Thyroid gland (tissue), 4 donors: ENCODE measurements around the gene PAM16. TPM values are rescaled to one million over a fixed set of nuclear protein-coding genes. Genes with fewer than 3 reads are reported as not detected.

Source experiments
- DNase-seq, 2 donors: peaks; one replicate each; pipeline ENCODE4 v3.0.0-alpha.2; 2019
- H3K27ac ChIP-seq, 3 donors: fragments of 200-600 bp; sonication (generic); 1 replicate in 2 of 3; 2 replicates in 1 of 3; pipeline ENCODE4 v1.5.1; 2016 to 2019; ENCODE audit warnings: mild to moderate bottlenecking in 1 of 3, moderate library complexity in 1 of 3
- H3K27me3 ChIP-seq: fragments of 200-600 bp; sonication (generic); one replicate; pipeline ENCODE4 v1.5.1; 2019
- H3K36me3 ChIP-seq, 2 donors: fragments of 200-600 bp; sonication (generic); one replicate each; pipeline ENCODE4 v1.5.1; 2016 to 2019
- H3K4me1 ChIP-seq, 2 donors: fragments of 200-600 bp; sonication (generic); one replicate each; pipeline ENCODE4 v1.5.1; 2017 to 2019
- H3K4me3 ChIP-seq, 3 donors: fragments of 200-600 bp; sonication (generic); replicated peaks in 1 of 3; 1 replicate in 2 of 3; 2 replicates in 1 of 3; pipeline ENCODE4 v1.5.1; 2016; ENCODE audit warnings: mild to moderate bottlenecking in 1 of 3
- H3K9me3 ChIP-seq: fragments of 200-600 bp; sonication (generic); one replicate; pipeline ENCODE4 v1.5.1; 2017
- POLR2A ChIP-seq, 2 donors: fragments of 450-650 bp; IDR thresholded peaks; one replicate each; pipeline ENCODE4 v1.6.1; 2017; ENCODE audit warnings: antibody characterized with exemption in 2 of 2, mild to moderate bottlenecking in 2 of 2, moderate library complexity in 1 of 2
- WGBS, 2 donors: methylation state at CpG; one replicate each; pipeline ENCODE4 v1.1.5; 2017; 5-methylcytosine and 5-hydroxymethylcytosine counted together
- intact Hi-C: fragments of 100-400 bp; cut with DNase I; formaldehyde crosslinking; loops from one replicate; pipeline ENCODE4 v1.15.1; 2023
- total RNA-seq, 4 donors: library from RNA; depleted of rRNA; stranded (reverse); fragments of >200 nt; gene quantifications; one replicate each; pipeline ENCODE4 v1.2.3, GENCODE V29; 2016
- TF ChIP-seq, protein P1 (sequence below), 6 experiments: fragments of 200-600 bp in 3 of 6; fragments of 450-650 bp in 3 of 6; sonication (generic) in 3 of 6; IDR thresholded peaks; one replicate each; pipeline ENCODE4 v1.5.1; 2016 to 2019; ENCODE audit warnings: antibody characterized with exemption in 6 of 6, mild to moderate bottlenecking in 2 of 6, inconsistent platforms in 1 of 6, moderate library complexity in 1 of 6

Gene PAM16
- total RNA-seq, 4 donors from 2014 or later, result 5.6 to 60.2 (median 27.3) TPM

DNA sequence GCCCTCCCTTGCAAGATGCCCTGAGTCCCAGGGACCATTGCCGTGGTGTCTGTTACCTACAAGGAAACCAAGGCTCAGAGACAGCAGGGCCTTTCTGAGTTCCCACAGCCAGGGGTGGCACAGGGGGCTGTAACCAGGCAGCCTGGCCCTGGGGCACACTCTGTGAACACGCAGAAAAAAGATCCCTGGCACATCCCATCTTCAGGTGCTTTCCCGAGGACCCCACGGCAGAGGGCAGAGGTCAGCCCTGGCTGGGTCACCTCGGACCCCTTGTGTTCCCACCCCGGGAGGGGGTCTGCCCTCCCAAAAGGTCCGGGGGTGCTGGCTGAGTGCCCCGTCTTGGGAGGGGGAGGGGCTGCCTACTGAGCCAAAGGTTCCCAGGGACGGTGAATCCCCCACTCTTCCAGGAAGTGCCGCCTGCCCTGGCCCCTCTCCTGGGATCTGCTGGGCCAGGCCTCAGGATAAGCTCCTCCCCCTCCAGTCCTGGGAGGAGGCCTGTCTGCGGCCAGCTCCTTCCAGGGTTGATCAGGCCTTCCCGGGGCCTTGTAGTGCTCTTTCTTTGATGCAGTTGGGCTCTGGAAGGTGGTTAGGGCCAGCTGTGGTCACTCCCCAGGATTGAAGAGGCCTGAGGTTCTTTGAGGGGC lies 27.2 kb downstream of the PAM16 start:
- H3K4me1 ChIP-seq, result peaks cover 75 to 92% of the 10 kb centered on the region in 2 donors
- TF ChIP-seq, protein P1, sequence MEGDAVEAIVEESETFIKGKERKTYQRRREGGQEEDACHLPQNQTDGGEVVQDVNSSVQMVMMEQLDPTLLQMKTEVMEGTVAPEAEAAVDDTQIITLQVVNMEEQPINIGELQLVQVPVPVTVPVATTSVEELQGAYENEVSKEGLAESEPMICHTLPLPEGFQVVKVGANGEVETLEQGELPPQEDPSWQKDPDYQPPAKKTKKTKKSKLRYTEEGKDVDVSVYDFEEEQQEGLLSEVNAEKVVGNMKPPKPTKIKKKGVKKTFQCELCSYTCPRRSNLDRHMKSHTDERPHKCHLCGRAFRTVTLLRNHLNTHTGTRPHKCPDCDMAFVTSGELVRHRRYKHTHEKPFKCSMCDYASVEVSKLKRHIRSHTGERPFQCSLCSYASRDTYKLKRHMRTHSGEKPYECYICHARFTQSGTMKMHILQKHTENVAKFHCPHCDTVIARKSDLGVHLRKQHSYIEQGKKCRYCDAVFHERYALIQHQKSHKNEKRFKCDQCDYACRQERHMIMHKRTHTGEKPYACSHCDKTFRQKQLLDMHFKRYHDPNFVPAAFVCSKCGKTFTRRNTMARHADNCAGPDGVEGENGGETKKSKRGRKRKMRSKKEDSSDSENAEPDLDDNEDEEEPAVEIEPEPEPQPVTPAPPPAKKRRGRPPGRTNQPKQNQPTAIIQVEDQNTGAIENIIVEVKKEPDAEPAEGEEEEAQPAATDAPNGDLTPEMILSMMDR (IDR thresholded peaks at IDR 0.05), result no peak
- no peak for TF ChIP-seq POLR2A (IDR thresholded peaks at IDR 0.05)
- H3K4me3 ChIP-seq, result no peak overlapping the region
- no peaks in the 10 kb centered on the region for H3K9me3 ChIP-seq
- no peaks in the 10 kb centered on the region for H3K36me3 ChIP-seq
- peak overlapping the region; percentile 81 to 95 (median 93) for H3K27ac ChIP-seq
- H3K27me3 ChIP-seq, result no peaks in the 10 kb centered on the region
- peak; percentile 75 to 82 for DNase-seq
- WGBS, 2 donors, result 32 to 36% methylated on average over 4 to 5 of the region's 12 CpGs
- intact Hi-C loops, result no loop called here

DNA sequence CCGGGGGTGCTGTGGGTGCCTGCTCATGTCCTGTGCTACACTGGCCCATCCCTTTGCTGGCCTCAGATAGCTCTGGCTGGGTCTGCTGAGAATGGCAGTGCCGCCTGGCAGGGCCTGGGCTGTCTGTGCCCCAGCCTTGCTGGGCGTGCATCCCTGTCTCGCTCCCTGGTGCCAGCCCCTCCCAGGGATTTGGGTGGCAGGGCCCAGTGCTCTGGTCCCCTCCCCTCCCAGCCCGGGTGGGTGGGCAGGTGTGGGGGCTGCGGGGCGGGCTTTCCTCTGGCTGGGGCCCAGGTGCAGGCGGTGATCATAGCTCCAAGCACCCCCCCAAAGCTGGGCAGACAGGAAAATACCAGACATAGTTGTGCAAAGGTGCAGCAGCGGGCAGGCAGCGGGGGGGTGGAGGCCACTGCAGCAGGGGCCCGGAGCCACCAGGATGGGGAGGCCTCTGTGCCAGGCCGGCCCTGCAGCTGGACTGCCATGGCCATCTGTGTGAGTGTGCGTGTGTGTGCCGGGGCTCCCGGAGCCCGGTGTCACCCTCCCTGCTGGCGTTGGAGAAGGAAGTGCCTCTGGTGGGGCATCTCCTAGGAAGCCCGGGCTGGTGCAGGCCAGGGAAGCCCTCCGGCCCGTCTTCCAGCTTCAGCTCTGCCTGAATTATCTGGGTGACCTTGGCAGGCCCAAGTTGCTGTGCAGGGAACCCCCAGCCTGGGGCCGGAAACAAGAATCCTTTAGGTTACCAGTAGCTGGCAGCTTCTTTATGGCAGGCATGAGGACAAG lies 27.9 kb downstream of the PAM16 start:
- Histone ChIP-seq H3K27me3 (no peaks in the 10 kb centered on the region), H3K4me3 (no peak overlapping the region), H3K4me1 (peaks cover 77 to 92% of the 10 kb centered on the region in 2 donors), H3K27ac (peak overlapping the region; percentile 81 to 95 (median 93)), H3K9me3 (no peaks in the 10 kb centered on the region), H3K36me3 (no peaks in the 10 kb centered on the region)
- intact Hi-C loops, result no loop called here
- WGBS, 2 donors, result 44 to 50% methylated on average over 7 to 10 of the region's 21 CpGs
- peak in 1 of 2 donors; percentile 8 for TF ChIP-seq POLR2A (IDR thresholded peaks at IDR 0.05)
- TF ChIP-seq, protein P1 (IDR thresholded peaks at IDR 0.05), result no peak
- peak; percentile 75 to 83 for DNase-seq

DNA sequence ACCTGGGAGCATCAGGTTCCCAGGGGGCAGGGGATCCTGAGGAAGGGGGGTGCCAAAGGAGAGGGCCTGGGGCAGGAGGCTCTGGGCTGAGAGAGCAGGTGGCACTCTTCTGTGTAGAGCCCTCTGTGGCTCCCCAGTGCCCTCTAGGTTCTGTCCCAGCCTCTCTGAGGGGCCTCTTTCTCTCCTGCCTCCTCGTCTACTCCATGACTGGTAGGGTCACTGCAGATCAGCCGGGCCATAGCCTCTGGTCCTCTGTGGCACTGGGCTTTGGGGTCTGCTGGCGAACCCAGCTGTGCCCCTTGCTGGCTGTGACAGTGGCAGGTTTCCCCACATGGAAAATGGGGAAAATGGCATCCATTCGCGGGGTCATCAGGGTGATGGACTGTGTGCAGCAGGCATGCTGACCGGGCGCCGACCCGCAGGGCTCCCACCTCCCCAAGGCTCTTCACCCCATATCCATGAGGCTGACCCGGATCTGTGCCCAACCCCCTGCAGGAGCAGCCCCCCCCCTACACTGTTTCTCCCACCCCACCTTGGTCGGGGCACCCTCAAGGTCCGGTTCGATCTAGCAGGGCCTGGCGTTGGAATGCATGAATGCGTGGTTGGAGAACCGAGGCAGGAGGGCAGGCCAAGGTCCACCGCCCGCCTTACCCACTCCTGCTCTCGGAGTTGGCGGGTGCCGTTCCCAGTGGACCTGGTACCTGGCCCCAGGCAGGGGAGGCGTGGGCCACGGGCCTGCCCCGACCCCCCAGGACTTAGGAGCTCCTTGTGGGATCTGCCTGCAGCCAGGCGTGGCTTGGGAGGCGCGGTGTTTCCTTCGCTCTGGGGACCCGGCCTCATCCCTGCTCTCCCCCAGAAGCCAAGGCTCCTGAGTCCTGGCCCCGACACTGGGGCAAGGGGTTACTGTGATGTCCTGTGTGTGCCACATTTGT lies 28.7 kb downstream of the PAM16 start:
- H3K4me3 ChIP-seq, result no peak overlapping the region
- WGBS, 2 donors, result 61 to 73% methylated on average over 3 to 16 of the region's 30 CpGs
- H3K36me3 ChIP-seq, result no peaks in the 10 kb centered on the region
- H3K4me1 ChIP-seq, result peaks cover 79 to 92% of the 10 kb centered on the region in 2 donors
- TF ChIP-seq POLR2A (IDR thresholded peaks at IDR 0.05), result no peak
- TF ChIP-seq, protein P1 (IDR thresholded peaks at IDR 0.05), result no peak
- no peaks in the 10 kb centered on the region for H3K9me3 ChIP-seq
- DNase-seq, result peak; percentile 54 to 74
- intact Hi-C loops, result no loop called here
- no peaks in the 10 kb centered on the region for H3K27me3 ChIP-seq
- H3K27ac ChIP-seq, result peak overlapping the region; percentile 81 to 95 (median 93)

DNA sequence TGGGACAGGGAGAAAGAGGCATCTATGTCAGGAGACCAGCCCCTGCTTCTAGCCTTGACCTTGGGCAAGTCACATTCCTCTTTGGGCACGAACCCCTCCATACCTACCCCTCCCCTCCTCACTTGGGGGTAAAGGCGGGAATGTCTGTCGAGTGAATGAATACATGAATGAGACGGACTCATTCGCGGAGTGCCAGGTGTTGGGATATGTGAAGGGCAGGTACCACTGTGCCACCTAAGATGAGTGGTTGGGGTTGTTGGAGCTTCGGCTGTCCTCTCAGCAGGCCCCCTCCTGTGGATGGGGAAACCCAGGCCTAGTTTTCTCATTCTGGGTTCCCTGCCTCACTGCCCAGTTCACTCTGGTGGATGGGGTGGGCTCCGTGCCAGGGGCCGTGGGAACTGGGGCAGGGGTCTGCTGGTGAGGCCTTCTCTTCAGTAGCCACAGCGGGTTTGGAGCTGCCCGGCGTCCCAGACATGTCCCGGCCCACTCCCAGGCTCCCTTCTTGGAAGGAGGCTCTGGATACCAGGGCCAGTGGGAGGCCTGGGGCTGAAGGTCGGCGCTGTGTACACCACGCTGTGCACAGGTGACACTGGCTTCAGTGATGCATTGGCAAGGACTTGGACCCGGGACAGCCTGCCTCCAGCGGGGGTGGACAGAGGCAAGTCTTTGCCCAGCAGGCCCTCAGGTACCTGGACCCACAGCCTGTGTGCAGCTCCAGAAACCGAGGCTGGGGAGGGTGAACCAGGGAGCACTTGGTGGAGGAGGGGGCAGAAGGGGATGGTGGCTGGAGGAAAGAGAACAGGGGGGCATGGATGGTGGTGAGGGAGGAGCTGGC lies 29.6 kb downstream of the PAM16 start:
- H3K4me3 ChIP-seq, result no peak overlapping the region
- 84 to 85% methylated on average over 18 of the region's 19 CpGs for WGBS, 2 donors
- no peak for DNase-seq
- intact Hi-C loops, result no loop called here
- no peaks in the 10 kb centered on the region for H3K36me3 ChIP-seq
- H3K9me3 ChIP-seq, result no peaks in the 10 kb centered on the region
- H3K27me3 ChIP-seq, result no peaks in the 10 kb centered on the region
- peak overlapping the region; percentile 36 to 95 (median 93) for H3K27ac ChIP-seq
- TF ChIP-seq, protein P1 (IDR thresholded peaks at IDR 0.05), result no peak
- no peak for TF ChIP-seq POLR2A (IDR thresholded peaks at IDR 0.05)
- H3K4me1 ChIP-seq, result peaks cover 81 to 89% of the 10 kb centered on the region in 2 donors
